ENCODE results near the gene CAPN3.

- TF ChIP-seq, protein P1, sequence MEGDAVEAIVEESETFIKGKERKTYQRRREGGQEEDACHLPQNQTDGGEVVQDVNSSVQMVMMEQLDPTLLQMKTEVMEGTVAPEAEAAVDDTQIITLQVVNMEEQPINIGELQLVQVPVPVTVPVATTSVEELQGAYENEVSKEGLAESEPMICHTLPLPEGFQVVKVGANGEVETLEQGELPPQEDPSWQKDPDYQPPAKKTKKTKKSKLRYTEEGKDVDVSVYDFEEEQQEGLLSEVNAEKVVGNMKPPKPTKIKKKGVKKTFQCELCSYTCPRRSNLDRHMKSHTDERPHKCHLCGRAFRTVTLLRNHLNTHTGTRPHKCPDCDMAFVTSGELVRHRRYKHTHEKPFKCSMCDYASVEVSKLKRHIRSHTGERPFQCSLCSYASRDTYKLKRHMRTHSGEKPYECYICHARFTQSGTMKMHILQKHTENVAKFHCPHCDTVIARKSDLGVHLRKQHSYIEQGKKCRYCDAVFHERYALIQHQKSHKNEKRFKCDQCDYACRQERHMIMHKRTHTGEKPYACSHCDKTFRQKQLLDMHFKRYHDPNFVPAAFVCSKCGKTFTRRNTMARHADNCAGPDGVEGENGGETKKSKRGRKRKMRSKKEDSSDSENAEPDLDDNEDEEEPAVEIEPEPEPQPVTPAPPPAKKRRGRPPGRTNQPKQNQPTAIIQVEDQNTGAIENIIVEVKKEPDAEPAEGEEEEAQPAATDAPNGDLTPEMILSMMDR (IDR thresholded peaks at IDR 0.05 in 4 of 5, conservative IDR thresholded peaks at IDR 0.05 in 1 of 5) = no peak
- no peak for TF ChIP-seq POLR2A (IDR thresholded peaks at IDR 0.05)
Measured at GRCh38 chr15:42384597-42384996, 25.3 kb downstream of the CAPN3 start.
